CD4-positive, alpha-beta T cell treated with Interleukin-17A for 4 hours (primary cell): ENCODE measurements around the gene TSPAN1.
A peak's percentile ranks its signal among the peaks of the same experiment; 100 is the strongest.

Experiments used
- DNase-seq: peaks from one replicate; pipeline ENCODE4 v3.0.0-alpha.2; 2020; ENCODE audit warnings: mixed read lengths

The TSPAN1 gene, protein sequence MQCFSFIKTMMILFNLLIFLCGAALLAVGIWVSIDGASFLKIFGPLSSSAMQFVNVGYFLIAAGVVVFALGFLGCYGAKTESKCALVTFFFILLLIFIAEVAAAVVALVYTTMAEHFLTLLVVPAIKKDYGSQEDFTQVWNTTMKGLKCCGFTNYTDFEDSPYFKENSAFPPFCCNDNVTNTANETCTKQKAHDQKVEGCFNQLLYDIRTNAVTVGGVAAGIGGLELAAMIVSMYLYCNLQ

DNA sequence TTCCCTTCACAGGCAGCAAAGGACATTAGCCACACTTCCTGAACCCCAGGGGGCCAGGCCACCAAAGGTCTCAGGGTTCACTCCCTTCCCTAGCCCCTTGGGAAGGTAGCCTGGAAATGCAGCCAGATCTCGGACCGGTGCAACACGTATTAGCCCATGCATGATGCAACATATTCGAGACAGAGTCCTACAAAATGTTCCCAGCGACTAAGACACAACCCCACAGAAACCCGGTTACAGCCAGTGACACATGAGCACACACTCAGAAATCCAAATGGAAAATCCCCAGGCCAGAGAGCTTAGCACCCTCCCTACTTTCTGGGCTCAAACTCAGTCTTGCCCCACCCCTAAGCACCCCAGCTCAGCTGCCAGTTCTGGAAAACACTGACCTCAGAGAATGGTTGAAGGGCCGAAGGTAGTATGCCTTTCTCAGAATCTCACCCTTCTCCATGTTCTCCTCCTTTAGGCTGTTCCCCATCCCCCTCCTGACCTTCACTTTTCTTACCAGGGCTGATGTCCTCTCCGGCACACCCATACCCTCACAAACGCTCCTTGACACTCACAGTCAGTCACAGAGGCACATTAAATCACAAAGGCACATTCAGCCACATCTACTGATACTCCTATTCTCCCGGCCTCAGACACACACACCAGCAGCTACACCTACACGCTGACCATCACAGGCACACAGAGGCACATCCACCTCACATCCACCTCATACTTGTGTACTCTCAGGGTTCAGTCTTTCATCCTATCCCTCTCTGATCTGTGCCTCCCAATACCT lies at the start of gene TSPAN1:
Gene TSPAN1 (plus strand): TSS at position 640 of the 784 bp plus-strand sequence. CDS start 6,021 bp downstream, outside the sequence.
- no peak for DNase-seq

DNA sequence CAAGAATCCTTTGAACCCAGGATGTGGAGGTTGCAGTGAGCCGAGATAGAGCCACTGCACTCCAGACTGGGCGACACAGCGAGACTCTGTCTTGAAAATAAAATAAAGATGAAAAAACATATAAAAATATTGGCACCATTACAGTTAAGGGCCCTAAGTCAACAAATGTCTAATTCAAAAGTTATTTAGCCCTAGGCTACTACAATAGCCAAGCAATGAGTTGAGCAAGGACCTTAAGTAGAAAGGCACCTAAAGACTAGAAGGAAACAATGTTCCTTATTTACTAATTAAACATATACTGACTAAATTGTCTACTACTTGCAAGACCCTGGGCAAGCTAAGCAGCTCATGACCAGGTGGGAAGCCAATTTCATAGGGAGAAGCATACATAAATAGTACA lies 46.5 kb upstream of the TSPAN1 start:
- no peak for DNase-seq

DNA sequence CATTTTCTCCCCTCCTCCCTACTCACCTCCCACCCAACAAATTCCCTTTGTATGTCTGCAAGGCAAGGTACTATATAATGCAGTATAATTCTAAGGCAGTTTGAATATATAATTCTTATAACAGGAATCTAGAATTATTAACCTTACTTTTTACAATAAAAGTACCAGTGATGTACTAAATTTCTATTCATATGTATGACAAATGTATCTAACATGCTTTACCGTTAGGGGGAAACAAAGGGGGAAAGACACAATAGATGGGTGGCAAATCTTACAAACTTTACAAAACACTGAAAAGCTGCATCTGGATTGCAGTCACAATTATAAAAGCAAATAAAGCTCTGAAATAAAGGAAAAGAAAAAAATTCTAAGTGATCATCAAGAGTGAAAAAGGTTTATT lies 44.8 kb upstream of the TSPAN1 start:
- DNase-seq = no peak

DNA sequence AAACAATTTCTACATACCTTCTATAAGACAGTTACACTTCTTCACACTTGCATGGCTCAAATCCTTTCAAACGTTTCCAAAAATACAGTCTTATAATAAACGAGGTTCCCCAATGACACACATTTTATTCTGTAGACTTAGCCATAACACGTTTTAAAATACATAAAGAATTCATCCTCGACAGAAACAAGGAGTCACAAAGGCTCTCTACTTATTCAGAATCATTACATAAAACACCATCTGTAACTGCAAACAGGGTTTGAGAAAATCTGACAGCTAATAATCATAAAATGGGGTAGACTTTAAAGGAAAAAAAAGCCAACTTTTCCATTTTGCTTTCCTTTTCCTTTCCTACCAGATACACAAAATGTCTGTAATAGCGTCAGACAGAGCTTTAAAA lies 44.3 kb upstream of the TSPAN1 start:
- no peak for DNase-seq

DNA sequence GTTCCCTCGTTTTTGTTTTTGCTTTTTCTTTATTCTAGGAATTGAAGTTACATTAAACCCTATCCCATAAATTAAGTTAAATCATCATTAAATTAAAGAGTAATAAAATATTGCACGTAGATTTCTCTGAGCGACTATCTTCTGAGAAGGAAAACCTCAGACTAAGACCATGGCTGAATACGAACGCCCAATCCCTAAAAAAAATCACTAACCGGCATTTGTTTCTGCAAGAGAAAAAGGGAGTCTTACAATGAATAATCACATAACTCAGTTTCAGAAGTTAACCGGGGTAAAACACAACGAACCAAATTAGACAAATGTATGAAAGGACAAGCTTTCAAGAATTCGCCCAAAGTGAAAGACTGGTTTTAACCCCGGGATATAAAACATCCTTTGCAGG lies 43.8 kb upstream of the TSPAN1 start:
- no peak for DNase-seq

DNA sequence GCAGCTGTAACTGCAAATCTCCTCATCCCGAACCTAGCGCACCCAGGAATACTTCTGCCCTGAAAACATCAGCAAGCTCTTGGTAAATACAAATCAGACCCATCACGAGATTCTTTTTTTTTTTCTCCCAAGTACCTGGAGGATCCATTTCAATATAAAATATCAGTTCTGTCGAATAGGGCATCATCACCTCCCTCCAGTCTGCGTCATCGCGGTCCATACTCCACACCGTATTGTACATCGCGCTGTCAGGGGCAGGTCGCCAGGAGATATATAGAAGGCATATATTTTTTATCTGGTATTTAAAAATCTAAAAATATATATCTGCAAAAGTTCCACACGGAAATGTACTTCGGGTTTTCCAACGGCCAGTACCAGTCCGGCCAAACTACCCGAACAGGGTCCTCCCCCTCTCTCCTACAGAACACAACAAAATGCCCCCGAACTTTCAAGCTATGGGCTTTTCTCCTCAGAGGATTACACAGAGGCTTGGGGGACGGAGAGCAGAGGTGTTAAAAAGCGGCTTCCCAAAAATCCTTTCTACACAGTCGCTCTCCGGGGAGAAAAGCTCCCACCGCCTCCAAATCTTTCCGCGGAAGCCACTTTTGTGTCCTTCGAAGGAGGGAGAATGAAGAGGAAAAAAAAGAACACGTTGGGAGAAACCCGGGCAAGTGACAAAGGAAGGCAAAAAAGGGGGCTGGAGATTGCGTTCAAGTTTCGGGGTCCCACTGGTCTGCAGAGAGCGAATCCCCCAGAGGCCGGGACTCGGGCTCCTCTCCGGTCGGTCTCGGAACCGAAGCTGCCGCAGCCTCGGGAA lies 43.0 kb upstream of the TSPAN1 start:
- peak; percentile 36 for DNase-seq

DNA sequence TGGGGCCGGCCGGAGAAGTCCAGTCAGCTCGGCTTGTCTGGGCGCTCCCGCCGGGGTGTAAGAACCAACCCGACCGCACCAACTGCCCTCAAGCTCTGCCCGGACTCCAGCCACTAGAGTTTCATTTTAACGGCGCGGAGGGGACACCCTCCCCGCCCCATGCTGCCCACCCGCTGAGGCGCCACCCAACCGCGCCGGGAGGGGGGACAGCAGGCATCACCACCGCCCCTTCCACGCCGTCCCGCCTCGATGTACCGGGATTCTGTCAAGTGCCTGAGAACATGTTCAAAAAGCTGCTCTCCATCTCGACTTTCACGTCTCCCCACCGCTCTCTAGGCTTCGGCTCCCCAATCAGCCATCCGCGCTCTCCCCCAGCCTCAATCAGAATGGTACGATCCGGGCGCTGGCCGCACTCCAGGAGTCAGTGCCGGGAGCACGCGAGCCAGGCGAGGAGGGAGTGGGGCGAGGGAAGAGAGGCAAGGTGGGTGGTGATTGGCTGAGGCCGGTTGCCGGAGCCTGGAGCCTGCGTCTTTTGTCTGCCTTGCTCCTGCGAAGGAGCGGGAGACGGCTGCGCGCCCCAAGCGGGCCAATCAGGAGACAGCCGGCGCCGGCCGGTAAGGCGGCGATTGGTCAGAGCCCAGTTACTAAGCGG lies 42.2 kb upstream of the TSPAN1 start, which contains the start of gene PIK3R3:
Gene PIK3R3 (minus strand): TSS at position 101 of the 652 bp plus-strand sequence. CDS start 677 bp downstream, outside the sequence.
- DNase-seq = peak; percentile 90

DNA sequence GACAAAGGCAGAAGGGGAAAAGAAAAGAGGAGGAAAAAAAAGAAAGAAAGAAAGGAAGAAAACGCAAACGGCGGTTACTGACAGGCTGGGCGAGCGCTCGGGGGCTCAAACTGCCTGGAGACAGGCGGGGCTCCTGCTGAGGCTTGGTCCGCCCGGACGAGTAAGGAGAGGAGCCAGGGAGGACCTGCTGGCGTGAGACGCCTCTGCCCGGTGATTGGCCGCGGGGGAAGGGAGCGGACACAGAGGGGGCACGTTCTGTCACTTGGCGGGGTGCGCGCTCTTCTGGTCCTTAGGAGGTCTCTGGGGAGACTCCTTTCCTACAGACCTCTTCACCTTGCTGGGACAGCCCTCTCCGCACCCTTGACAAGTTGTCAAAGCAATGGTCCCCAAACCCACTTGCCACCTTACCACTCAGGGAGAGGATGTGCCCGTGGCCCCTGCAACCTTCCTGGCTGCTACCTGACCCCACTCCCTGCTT lies 41.7 kb upstream of the TSPAN1 start:
- DNase-seq = no peak

DNA sequence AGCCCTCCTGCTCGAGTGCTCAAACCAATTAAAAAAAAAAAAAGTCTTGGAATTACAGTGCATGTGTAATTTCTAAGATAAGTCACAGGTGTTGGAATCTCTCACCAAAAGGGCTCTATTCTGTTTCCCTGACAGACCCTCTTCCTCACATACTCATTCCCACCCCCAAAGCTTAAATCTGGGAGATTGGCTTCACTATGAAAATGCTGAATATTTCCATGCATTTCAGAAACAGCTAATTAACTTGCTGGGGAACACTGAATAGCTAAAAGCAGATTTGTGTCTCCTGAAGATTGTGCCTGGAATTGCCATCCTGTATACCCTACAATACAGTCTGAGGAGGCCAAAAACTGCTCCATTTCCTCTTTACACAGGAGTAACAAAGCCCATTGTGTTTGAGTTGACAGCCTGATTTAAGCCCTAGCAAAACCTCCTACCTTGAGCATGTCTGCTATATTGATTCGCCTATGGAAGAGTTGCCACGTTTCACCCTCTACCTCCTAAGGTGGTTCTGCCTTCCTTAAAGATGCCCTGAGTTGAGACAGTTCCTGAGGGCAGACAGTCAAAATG lies 41.0 kb upstream of the TSPAN1 start:
- no peak for DNase-seq

DNA sequence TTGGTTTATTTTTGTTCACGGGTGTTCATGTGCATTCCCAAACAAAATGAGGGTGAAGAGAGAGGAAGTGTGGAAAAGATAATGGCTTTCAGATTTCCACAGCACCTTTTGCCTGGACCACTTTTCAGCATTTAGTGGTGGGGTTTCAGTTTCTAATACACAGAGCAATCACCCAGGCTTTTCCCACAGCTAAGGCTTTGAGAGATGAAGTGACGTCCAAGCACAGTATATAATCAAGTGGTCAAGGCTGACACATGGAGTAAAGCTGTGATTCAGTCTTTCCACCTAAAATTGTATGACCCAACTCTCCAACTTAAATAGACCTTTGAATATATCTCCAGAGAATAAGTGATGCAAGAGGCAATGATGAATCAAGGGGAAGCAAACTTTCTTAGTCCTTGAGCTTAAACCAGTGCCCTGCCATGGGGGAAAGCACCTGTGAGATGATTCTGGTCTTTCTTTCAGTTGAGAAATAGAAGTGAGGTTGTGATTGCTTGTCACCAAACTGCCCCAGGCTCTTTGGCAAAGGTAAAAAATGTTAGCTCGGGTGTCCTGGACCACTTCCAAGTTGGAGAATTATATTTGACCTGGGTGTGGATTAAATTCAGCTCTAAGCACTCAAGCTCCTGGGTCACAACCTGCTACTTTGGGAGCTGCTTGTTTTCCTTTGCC lies 40.1 kb upstream of the TSPAN1 start:
- DNase-seq = no peak

DNA sequence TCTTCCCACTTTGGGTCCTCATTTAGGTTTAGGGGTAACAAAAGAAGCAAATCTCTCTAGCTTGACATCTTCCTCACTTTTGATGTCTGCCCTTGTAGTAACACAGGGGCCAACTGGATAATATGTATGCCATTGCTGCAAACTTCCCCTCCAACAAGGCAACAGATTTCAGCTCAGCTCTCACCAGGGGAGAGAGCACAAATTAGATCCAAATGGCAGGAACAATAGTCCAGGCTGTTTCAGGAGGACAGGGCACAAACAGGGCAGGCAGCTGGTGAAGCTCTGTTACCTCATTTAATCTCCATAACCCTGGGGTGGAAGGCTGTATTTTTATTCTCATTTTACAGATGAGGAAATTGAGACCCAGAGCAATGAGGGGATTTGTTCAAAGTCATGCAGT lies 38.2 kb upstream of the TSPAN1 start:
- no peak for DNase-seq

DNA sequence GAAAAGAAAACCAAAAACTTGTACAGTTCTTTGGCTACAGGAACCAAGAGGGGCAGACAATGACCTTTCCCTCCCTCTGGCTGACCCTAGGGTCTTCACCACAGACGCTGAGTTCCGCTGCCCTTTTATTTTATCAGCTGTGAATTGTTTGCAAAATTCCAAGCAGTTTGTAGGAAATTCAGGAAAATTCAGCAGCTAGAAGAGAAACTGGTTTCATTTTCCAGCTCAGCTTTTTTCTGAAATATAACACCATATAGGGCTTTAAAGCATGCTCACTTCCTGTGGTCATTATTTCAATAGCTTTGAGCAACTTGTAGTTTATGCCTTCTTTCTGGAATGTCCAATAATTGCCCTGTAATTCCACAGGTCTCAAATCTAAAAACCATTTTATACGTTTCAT lies 37.0 kb upstream of the TSPAN1 start:
- no peak for DNase-seq

DNA sequence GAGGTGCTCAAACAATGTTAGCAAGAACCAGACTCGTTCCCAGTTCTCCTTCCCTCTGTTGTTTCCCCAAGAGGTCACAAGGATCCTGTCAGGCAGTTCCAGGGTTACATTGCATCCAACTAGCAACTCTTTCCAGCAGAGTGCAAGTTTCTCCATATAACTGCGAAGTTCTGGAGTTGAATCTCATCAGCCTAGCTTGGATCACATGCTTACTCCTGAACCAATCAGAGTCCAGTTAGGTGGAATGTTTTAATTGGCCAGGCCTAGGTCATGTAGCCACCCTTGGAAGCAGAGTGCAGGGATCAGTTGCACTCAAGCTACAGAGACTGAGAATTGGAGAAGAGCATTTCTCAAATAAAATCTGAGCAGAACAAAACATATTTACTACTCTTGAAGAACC lies 26.6 kb upstream of the TSPAN1 start:
- no peak for DNase-seq

DNA sequence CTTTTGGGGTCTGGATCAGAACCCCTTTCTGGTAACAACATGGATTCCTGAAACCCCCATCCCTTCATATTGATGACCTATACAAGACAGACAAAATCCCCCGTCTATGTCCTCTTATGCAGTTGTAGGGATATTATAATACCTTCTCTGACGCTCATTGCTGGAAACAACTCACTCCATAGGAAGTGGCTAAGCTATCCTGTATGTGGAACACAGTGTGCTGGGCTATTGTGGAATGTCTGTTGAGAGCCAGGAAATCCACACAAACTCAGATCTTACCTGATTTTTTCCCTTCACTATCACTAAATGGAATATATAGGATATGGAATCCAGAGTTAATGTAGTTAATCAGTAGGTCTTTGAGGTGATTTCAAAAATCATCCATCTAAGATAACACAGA lies 24.8 kb upstream of the TSPAN1 start:
- DNase-seq = no peak

DNA sequence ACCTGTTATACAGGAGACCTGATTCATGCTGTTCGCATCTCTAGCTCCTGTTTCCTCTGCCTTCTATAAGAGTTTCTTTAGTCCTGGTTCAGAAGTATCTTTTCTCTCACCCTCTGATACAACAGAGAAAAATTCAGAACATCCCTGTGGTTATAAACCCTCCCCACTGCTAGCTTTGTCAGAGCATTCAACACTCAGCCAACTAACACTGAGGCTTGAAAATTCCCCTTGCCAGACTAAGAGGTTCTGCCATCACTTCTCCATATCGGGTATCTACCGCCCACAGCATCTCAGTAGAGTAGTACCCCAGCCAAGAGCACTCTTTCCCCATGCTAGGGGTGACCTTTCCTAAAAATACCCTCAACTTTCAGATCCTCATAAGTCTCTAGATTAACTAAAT lies 22.9 kb upstream of the TSPAN1 start:
- no peak for DNase-seq

DNA sequence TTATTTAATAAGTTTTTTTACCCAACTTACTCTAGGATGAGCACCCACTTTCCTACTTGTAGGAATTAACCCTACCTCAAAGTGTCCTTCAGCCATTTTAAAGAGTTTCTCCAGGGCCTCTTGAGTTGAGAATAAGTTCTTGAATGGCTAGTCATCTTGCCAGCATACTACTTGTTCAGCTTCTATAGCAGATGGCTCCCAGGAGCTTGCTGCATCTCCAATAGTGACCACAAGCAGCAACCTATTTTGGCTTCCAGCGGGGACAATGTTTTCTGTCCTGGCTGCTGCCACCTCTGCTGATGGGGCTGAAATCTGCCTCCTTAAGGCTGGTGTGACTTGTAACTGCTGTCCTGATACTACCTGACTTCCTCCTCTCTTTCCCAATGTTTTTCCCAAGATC lies 21.7 kb upstream of the TSPAN1 start:
- no peak for DNase-seq

DNA sequence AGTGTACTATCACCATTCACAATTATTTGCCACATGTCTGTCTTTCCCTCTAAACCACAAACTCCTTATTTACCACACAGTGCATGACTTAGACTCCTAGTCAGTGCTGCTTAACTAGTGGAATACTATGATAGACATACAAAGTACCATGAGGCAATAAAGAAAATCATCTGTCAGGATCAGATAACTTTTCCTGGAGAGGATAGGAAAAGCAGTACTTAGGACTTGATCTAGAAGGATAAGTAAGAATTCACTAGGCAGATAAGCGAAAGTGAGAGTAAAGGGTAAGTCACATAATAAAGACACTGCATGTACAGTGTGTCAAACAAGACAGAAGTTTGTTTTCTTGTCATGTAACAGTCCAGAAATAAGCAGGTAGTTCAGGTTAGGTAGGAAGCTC lies 21.2 kb upstream of the TSPAN1 start:
- no peak for DNase-seq

DNA sequence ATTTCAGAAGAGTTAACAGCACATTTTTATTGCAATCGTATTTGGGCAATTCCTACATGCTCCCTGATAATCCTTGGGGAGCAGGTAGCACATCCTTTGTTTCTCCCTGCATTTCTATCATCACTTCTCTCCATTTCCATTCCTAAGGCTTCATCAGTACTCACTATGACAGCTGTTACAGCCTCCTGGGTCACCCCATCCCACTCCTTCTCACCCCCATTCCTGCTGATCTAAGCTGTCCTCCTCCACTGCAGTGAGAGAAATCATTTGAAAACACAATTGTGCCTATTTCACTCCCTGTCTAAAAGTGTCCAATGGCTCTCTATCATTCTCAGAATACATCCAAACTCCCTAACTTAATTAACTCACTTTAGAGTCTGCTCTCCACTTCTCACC lies 17.0 kb upstream of the TSPAN1 start:
- DNase-seq = no peak

DNA sequence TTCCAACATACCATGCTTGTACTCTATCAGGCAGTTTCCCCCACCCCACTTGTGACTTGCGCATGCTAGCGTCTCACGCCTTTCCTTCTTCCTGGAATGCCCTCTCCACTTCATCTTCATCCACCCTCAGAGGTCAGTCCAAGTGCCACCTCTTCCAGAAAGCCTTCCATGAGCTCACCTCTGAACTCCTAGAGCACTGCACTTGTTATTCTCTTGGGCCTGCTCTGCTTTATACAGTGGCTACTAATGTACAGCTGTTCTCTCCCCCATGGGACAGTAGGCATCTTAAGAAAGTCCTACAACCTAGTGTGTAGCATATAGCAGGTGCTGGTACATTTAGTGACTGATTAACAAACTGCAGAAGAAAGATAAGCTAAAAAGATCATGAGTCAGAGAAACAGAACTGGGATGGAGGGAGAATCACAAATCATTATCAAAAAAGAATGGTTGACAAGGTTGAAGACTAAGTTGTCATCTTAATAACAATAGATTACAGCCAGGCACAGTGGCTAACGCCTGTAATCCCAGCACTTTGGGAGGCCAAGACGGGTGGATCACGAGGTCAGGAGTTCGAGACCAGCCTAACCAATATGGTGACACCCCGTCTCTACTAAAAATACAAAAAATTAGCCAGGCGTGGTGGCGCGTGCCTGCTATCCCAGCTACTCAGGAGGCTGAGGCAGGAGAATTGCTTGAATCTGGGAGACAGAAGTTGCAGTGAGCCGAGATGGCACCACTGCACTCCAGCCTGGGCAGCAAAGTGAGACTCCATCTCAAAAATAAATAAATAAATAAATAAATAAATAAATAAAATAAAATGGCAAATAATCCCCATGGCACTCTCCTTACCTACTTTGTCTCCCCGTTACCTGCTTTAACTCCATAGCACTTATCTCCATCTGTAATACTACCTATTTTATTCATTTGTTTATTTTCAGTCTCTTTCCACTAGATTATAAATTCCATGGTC lies 16.3 kb upstream of the TSPAN1 start:
- DNase-seq = no peak

DNA sequence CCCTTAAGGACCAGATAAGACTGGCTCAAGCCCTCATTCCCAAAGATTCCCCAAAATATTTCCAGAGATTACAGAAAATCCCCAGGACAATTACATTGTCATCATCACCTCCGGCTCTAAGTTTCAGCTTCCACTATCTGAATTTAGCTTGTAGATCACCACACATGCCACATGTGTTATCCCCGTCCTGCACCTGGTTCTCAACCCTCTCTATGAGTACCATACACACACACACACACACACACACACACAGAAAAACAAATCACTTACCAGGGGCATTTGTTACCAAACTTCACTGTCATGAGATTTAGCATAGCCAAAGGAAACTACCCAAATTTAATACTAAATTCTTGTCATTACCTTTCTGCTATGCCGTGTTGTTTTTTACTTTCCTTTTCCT lies 15.4 kb upstream of the TSPAN1 start:
- no peak for DNase-seq

DNA sequence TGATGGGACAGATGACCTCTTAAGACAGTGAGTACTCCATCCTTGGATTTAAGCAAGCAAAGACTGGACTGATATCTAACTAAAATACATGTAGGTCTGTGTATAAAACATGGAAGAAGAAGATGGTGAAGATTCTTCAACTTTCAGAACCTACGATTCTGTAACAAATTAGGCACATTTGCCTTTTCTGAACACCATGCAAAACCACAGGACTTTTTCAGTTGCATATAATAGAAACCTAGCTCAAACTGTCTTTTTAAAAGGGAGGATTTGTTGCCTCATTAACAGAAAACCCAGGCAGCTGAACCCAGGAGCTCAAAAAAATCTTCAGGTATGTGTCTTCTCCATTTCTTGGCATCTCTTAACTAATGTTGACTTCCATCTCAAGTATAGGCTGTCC lies 14.7 kb upstream of the TSPAN1 start:
- no peak for DNase-seq
